WTC11 (cell line): ENCODE measurements around the gene PSG7.
"Not testable (repeated sequence)": the region's sequence is repeated elsewhere in the genome, so short reads cannot be mapped to it uniquely, and the experiment has no call there.

Experiments
- ATF1 ChIP-seq: sonication (generic); formaldehyde crosslinking; IDR thresholded peaks from 2 replicates; pipeline ENCODE4 v1.8.1; 2023; ENCODE audit warnings: mild to moderate bottlenecking, moderate library complexity, missing genetic modification reagents
- SP1 ChIP-seq: sonication (generic); formaldehyde crosslinking; conservative IDR thresholded peaks from 2 replicates; pipeline ENCODE4 v1.8.1; 2022; ENCODE audit warnings: missing genetic modification reagents
- TF ChIP-seq, protein P1 (sequence below): sonication (generic); formaldehyde crosslinking; IDR thresholded peaks from 2 replicates; pipeline ENCODE4 v1.8.0; 2022; ENCODE audit warnings: mild to moderate bottlenecking, missing genetic modification reagents
- TF ChIP-seq, protein P2 (sequence below): fragments of 200-600 bp; IDR thresholded peaks from 2 replicates; pipeline ENCODE4 v1.8.0; 2022; ENCODE audit warnings: antibody characterized with exemption

DNA sequence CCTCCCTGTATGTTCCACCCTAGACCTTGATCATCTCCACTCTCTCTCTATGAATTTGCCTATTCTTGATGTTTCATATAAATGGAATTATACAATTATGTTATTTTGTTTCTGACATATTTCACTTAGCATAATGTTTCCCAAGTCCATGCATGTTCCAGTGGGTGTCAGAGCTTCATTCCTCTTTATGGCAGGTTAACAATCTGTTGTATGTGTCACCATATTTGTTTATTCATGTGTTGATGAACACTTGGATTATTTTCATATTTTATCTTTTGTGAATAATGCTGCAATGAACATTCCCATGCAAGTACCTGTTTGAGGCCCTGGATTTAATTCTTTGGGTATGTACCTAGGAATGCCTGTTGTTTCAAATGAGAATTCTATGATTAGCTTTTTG lies 16.0 kb downstream of the PSG7 start:
- TF ChIP-seq SP1, ATF1 (CRISPR knock-in tag): not testable (repeated sequence)
- TF ChIP-seq, protein P1, sequence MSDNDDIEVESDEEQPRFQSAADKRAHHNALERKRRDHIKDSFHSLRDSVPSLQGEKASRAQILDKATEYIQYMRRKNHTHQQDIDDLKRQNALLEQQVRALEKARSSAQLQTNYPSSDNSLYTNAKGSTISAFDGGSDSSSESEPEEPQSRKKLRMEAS: not testable (repeated sequence)
- TF ChIP-seq, protein P2, sequence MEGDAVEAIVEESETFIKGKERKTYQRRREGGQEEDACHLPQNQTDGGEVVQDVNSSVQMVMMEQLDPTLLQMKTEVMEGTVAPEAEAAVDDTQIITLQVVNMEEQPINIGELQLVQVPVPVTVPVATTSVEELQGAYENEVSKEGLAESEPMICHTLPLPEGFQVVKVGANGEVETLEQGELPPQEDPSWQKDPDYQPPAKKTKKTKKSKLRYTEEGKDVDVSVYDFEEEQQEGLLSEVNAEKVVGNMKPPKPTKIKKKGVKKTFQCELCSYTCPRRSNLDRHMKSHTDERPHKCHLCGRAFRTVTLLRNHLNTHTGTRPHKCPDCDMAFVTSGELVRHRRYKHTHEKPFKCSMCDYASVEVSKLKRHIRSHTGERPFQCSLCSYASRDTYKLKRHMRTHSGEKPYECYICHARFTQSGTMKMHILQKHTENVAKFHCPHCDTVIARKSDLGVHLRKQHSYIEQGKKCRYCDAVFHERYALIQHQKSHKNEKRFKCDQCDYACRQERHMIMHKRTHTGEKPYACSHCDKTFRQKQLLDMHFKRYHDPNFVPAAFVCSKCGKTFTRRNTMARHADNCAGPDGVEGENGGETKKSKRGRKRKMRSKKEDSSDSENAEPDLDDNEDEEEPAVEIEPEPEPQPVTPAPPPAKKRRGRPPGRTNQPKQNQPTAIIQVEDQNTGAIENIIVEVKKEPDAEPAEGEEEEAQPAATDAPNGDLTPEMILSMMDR: not testable (repeated sequence)
